IgD-negative memory B cell (primary cell): Measurements from ENCODE around the gene THAP2. TPM values are rescaled to one million over a fixed set of nuclear protein-coding genes. Genes with fewer than 3 reads are reported as not detected.
A peak's percentile ranks its signal among the peaks of the same experiment; 100 is the strongest.

ENCODE experiments used
- H3K27ac Mint-ChIP-seq, 3 donors: one replicate each; pipeline ENCODE4 v1.8.0; 2020 to 2022; ENCODE audit warnings: mild to moderate bottlenecking in 3 of 3, mixed read lengths in 3 of 3, moderate library complexity in 1 of 3
- H3K27me3 Mint-ChIP-seq: one replicate; pipeline ENCODE4 v1.8.0; 2021; ENCODE audit warnings: mixed read lengths
- H3K36me3 Mint-ChIP-seq: one replicate; pipeline ENCODE4 v1.8.0; 2020; ENCODE audit warnings: mild to moderate bottlenecking, mixed read lengths
- H3K4me1 Mint-ChIP-seq, 3 donors: one replicate each; pipeline ENCODE4 v1.8.0; 2020 to 2022; ENCODE audit warnings: mixed read lengths in 3 of 3, mild to moderate bottlenecking in 1 of 3
- H3K4me3 Mint-ChIP-seq, 4 donors: one replicate each; pipeline ENCODE4 v1.8.0; 2020 to 2022; ENCODE audit warnings: mild to moderate bottlenecking in 4 of 4, mixed read lengths in 4 of 4, moderate library complexity in 3 of 4
- H3K9me3 Mint-ChIP-seq, 3 donors: one replicate each; pipeline ENCODE4 v1.8.0; 2020 to 2021; ENCODE audit warnings: mixed read lengths in 3 of 3, mild to moderate bottlenecking in 1 of 3
- polyA plus RNA-seq: library from polyadenylated mRNA; unstranded; fragments of 300-500 nt; fragmentation: Illumina TruSeq; gene quantifications from one replicate; pipeline ENCODE4 v1.2.3, GENCODE V29; 2021

The THAP2 gene
- polyA plus RNA-seq, 1 donor from 2014 or later = 11.1 TPM

- H3K9me3 Mint-ChIP-seq = no peaks in the 10 kb centered on the region
- H3K4me1 Mint-ChIP-seq = peaks cover 5 to 9% (median 6%) of the 10 kb centered on the region in 3 donors
- no peak overlapping the region for H3K27ac Mint-ChIP-seq
- H3K36me3 Mint-ChIP-seq = peaks cover 2% of the 10 kb centered on the region
- no peak overlapping the region for H3K4me3 Mint-ChIP-seq
- no peaks in the 10 kb centered on the region for H3K27me3 Mint-ChIP-seq
Measured at GRCh38 chr12:71649401-71649800, 14.7 kb upstream of the THAP2 start.

DNA sequence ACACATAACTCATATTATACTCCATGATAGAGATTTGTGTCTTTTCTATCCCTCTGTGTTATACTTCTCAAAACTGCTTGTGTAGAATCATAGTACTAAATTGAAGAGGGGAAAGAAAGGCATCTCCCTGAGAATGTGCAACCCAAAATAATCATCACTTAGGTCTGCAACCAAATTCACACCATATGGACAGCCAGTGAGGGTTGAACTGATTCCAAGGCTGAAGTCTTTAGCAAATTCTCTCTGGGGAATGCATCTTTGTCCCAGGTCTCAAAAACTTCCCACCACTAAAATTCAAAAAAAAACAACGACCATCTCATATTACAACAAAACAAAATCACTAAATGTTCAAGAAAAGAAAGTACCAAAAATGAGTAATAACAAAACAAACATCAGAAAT, 11.4 kb upstream of the THAP2 start:
- Mint-ChIP-seq H3K9me3 (no peaks in the 10 kb centered on the region), H3K27me3 (no peaks in the 10 kb centered on the region), H3K27ac (no peak overlapping the region), H3K4me1 (peaks cover 23 to 25% (median 24%) of the 10 kb centered on the region in 3 donors), H3K36me3 (peaks cover 6% of the 10 kb centered on the region), H3K4me3 (no peak overlapping the region)

GRCh38 chr12:71653137-71653536, 11.0 kb upstream of the THAP2 start:
- Mint-ChIP-seq H3K4me1 (peaks cover 22 to 25% (median 24%) of the 10 kb centered on the region in 3 donors), H3K36me3 (peaks cover 6% of the 10 kb centered on the region), H3K9me3 (no peaks in the 10 kb centered on the region), H3K27ac (no peak overlapping the region), H3K4me3 (no peak overlapping the region), H3K27me3 (no peaks in the 10 kb centered on the region)

- no peaks in the 10 kb centered on the region for H3K9me3 Mint-ChIP-seq
- no peaks in the 10 kb centered on the region for H3K27me3 Mint-ChIP-seq
- H3K36me3 Mint-ChIP-seq = peaks cover 6% of the 10 kb centered on the region
- peaks cover 24 to 30% (median 25%) of the 10 kb centered on the region in 3 donors for H3K4me1 Mint-ChIP-seq
- no peak overlapping the region for H3K4me3 Mint-ChIP-seq
- H3K27ac Mint-ChIP-seq = no peak overlapping the region
Measured at GRCh38 chr12:71654200-71654599, 9.9 kb upstream of the THAP2 start.

- Mint-ChIP-seq H3K4me1 (peaks cover 26 to 30% (median 29%) of the 10 kb centered on the region in 3 donors), H3K36me3 (peaks cover 6% of the 10 kb centered on the region), H3K4me3 (peak overlapping the region in 2 of 4 donors; percentile 12 to 23), H3K9me3 (no peaks in the 10 kb centered on the region), H3K27me3 (no peaks in the 10 kb centered on the region), H3K27ac (no peak overlapping the region)
Measured at GRCh38 chr12:71655495-71655894, 8.6 kb upstream of the THAP2 start.

DNA sequence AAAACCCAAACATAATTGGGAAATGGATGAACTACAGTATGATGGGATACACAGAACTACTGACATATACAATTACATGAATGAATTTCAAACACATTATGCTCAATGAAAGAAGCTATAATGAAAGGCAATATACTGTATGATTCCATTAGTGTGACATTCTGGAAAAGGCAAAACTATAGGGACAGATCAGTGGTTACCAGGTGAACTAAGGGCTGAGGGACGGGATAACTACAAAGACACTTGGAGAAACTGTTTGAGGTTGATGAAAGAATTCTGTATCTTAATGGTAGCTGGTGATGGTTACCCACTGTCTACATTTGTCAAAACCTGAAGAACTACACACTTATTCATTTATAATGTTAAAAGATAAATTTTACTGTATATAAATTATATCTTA, 8.2 kb upstream of the THAP2 start:
- H3K4me1 Mint-ChIP-seq = peaks cover 23 to 30% (median 29%) of the 10 kb centered on the region in 3 donors
- no peaks in the 10 kb centered on the region for H3K27me3 Mint-ChIP-seq

GRCh38 chr12:71656740-71657139, 7.4 kb upstream of the THAP2 start:
- Mint-ChIP-seq H3K36me3 (peaks cover 6% of the 10 kb centered on the region), H3K4me1 (peaks cover 26 to 31% (median 31%) of the 10 kb centered on the region in 3 donors), H3K9me3 (no peaks in the 10 kb centered on the region), H3K4me3 (peak overlapping the region in 1 of 4 donors; percentile 8), H3K27me3 (no peaks in the 10 kb centered on the region), H3K27ac (no peak overlapping the region)

More for the DNA sequence above, 8.2 kb upstream of the THAP2 start:
- Mint-ChIP-seq H3K9me3 (no peaks in the 10 kb centered on the region), H3K36me3 (peaks cover 6% of the 10 kb centered on the region), H3K4me3 (peak overlapping the region in 1 of 4 donors; percentile 12), H3K27ac (no peak overlapping the region)

GRCh38 chr12:71661977-71662530, 2.0 kb upstream of the THAP2 start:
- Mint-ChIP-seq H3K4me1 (peaks cover 25 to 33% (median 31%) of the 10 kb centered on the region in 3 donors), H3K4me3 (peak overlapping the region; percentile 96 to 99 (median 98)), H3K9me3 (no peaks in the 10 kb centered on the region), H3K27me3 (no peaks in the 10 kb centered on the region), H3K36me3 (peaks cover 2% of the 10 kb centered on the region), H3K27ac (peak overlapping the region; percentile 91 to 100 (median 93))

- Mint-ChIP-seq H3K27ac (peak overlapping the region; percentile 91 to 100 (median 93)), H3K27me3 (no peaks in the 10 kb centered on the region), H3K9me3 (no peaks in the 10 kb centered on the region), H3K36me3 (no peaks in the 10 kb centered on the region), H3K4me3 (peak overlapping the region; percentile 96 to 99 (median 98)), H3K4me1 (peaks cover 25 to 33% (median 32%) of the 10 kb centered on the region in 3 donors)
Measured at GRCh38 chr12:71662849-71663560, 1.1 kb upstream of the THAP2 start.

GRCh38 chr12:71664411-71665089, 449 bp downstream of the THAP2 start:
- no peaks in the 10 kb centered on the region for H3K27me3 Mint-ChIP-seq
- peaks cover 25 to 28% (median 27%) of the 10 kb centered on the region in 3 donors for H3K4me1 Mint-ChIP-seq
- peak overlapping the region; percentile 91 to 100 (median 93) for H3K27ac Mint-ChIP-seq
- H3K9me3 Mint-ChIP-seq = no peaks in the 10 kb centered on the region
- peak overlapping the region; percentile 96 to 99 (median 98) for H3K4me3 Mint-ChIP-seq
- no peaks in the 10 kb centered on the region for H3K36me3 Mint-ChIP-seq

DNA sequence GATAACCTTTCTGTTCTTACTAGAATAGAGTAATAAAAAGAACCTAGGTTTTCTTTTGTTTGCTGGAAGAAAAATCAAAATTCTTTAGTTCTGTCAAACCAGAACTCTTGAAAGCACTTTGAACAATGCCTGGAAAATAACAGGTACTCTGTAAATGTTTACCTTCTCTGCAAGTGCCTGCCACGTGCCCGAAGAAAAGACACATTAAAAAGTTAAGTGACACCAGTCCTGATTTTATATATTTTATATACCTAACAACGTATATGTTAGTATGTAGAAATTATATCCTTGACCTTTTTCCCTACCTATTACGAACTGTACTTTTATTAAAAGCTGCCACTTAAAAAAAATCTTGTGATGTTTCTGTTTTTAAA, 976 bp downstream of the THAP2 start:
- H3K27me3 Mint-ChIP-seq = no peaks in the 10 kb centered on the region

GRCh38 chr12:71666259-71666658, 2.2 kb downstream of the THAP2 start:
- Mint-ChIP-seq H3K27me3 (no peaks in the 10 kb centered on the region), H3K4me1 (peaks cover 22 to 31% (median 24%) of the 10 kb centered on the region in 3 donors), H3K36me3 (no peaks in the 10 kb centered on the region), H3K4me3 (no peak overlapping the region), H3K9me3 (no peaks in the 10 kb centered on the region), H3K27ac (no peak overlapping the region)

More for the DNA sequence above, 976 bp downstream of the THAP2 start:
- Mint-ChIP-seq H3K4me1 (peaks cover 25 to 28% (median 27%) of the 10 kb centered on the region in 3 donors), H3K9me3 (no peaks in the 10 kb centered on the region), H3K27ac (peak overlapping the region; percentile 91 to 100 (median 93)), H3K4me3 (peak overlapping the region; percentile 96 to 99 (median 98)), H3K36me3 (no peaks in the 10 kb centered on the region)

GRCh38 chr12:71671311-71671710, 7.2 kb downstream of the THAP2 start:
- no peaks in the 10 kb centered on the region for H3K27me3 Mint-ChIP-seq
- H3K9me3 Mint-ChIP-seq = no peaks in the 10 kb centered on the region
- no peak overlapping the region for H3K27ac Mint-ChIP-seq
- H3K4me1 Mint-ChIP-seq = peaks cover 6 to 13% (median 6%) of the 10 kb centered on the region in 3 donors
- no peaks in the 10 kb centered on the region for H3K36me3 Mint-ChIP-seq
- no peak overlapping the region for H3K4me3 Mint-ChIP-seq

GRCh38 chr12:71671816-71672215, 7.7 kb downstream of the THAP2 start:
- no peak overlapping the region for H3K27ac Mint-ChIP-seq
- H3K4me1 Mint-ChIP-seq = peaks cover 6 to 13% (median 6%) of the 10 kb centered on the region in 3 donors
- no peaks in the 10 kb centered on the region for H3K36me3 Mint-ChIP-seq
- H3K9me3 Mint-ChIP-seq = no peaks in the 10 kb centered on the region
- H3K4me3 Mint-ChIP-seq = no peak overlapping the region
- no peaks in the 10 kb centered on the region for H3K27me3 Mint-ChIP-seq

DNA sequence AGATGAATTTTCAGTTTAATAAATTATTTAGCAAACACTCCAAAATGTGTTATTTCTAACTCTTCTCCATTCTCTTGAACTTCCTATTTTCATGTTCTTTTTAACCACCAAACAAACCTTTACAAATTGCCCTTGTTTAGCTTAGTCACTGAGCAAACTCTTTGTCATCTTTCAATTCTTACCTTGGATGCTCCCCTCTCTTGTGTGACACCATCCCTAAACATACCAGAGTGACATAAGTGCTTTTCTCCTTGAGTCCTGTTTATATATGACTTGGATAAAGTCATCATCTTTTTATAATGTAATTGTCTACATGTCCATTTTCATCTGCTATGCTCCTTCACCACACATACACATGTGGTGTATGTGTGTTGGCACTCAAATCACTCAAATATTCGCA, 18.4 kb downstream of the THAP2 start:
- no peaks in the 10 kb centered on the region for H3K9me3 Mint-ChIP-seq
- H3K36me3 Mint-ChIP-seq = no peaks in the 10 kb centered on the region
- peaks cover 0 to 4% (median 2%) of the 10 kb centered on the region in 3 donors for H3K4me1 Mint-ChIP-seq
- H3K4me3 Mint-ChIP-seq = no peak overlapping the region
- no peak overlapping the region for H3K27ac Mint-ChIP-seq
- H3K27me3 Mint-ChIP-seq = no peaks in the 10 kb centered on the region
